Stimulated activated CD4-positive, alpha-beta T cell treated with anti-CD3 and anti-CD28 coated beads, Interleukin-15, amount 100 ng/mL, for 48 hours (primary cell): Measurements from ENCODE around the gene C1orf232.

ENCODE experiments used
- DNase-seq, 2 donors: peaks; one replicate each; pipeline ENCODE4 v3.0.0-alpha.2; 2020; ENCODE audit warnings: low read depth in 2 of 2

Gene C1orf232

GRCh38 chr1:26168410-26169197 is at the start of gene C1orf232:
TSS of gene C1orf232 (minus strand) at chr1:26168963. CDS start at chr1:26168499, 464 bp downstream.
- DNase-seq, result no peak

- no peak for DNase-seq
Measured at GRCh38 chr1:26215246-26215645, 46.5 kb upstream of the C1orf232 start.

GRCh38 chr1:26213335-26213905 is 44.7 kb upstream of the C1orf232 start:
- DNase-seq, result no peak

GRCh38 chr1:26212726-26213125 is 44.0 kb upstream of the C1orf232 start:
- DNase-seq, result no peak

- DNase-seq, result no peak
Measured at GRCh38 chr1:26210147-26210870, 41.5 kb upstream of the C1orf232 start.

- DNase-seq, result no peak
Measured at GRCh38 chr1:26203642-26204318, 35.0 kb upstream of the C1orf232 start.

- no peak for DNase-seq
Measured at GRCh38 chr1:26200413-26200812, 31.6 kb upstream of the C1orf232 start.

- no peak for DNase-seq
Measured at GRCh38 chr1:26197813-26198212, 29.1 kb upstream of the C1orf232 start.

- no peak for DNase-seq
Measured at GRCh38 chr1:26197301-26197700, 28.5 kb upstream of the C1orf232 start.

- no peak for DNase-seq
Measured at GRCh38 chr1:26195805-26196204, 27.0 kb upstream of the C1orf232 start.

- no peak for DNase-seq
Measured at GRCh38 chr1:26191739-26192138, 23.0 kb upstream of the C1orf232 start.

GRCh38 chr1:26190373-26190987 is 21.7 kb upstream of the C1orf232 start, which contains the start of gene CATSPER4:
TSS of gene CATSPER4 (plus strand) at chr1:26190602. CDS start at chr1:26190628, 26 bp downstream.
- no peak for DNase-seq

- DNase-seq, result no peak
Measured at GRCh38 chr1:26189751-26190275, 21.1 kb upstream of the C1orf232 start.

- DNase-seq, result no peak
Measured at GRCh38 chr1:26189331-26189730, 20.6 kb upstream of the C1orf232 start.

GRCh38 chr1:26188477-26188876 is 19.7 kb upstream of the C1orf232 start:
- DNase-seq, result no peak

- no peak for DNase-seq
Measured at GRCh38 chr1:26187882-26188281, 19.1 kb upstream of the C1orf232 start.

GRCh38 chr1:26184883-26185282 is 16.1 kb upstream of the C1orf232 start:
- no peak for DNase-seq

- no peak for DNase-seq
Measured at GRCh38 chr1:26184086-26184485, 15.3 kb upstream of the C1orf232 start.

- DNase-seq, result no peak
Measured at GRCh38 chr1:26182383-26182696, 13.6 kb upstream of the C1orf232 start.

- no peak for DNase-seq
Measured at GRCh38 chr1:26181586-26182382, 13.0 kb upstream of the C1orf232 start.

GRCh38 chr1:26180010-26180506 is 11.3 kb upstream of the C1orf232 start:
- DNase-seq, result no peak
